Measurements from ENCODE around the gene WDR64.

- TF ChIP-seq EZH2 (IDR thresholded peaks at IDR 0.05; ENCODE audit: borderline replicate concordance, insufficient read depth, low read length, poor library complexity, severe bottlenecking): no peak
- TF ChIP-seq CTCF (IDR thresholded peaks at IDR 0.05; ENCODE audit: poor library complexity, severe bottlenecking): no peak
- no peak for TF ChIP-seq SMC3 (conservative IDR thresholded peaks at IDR 0.05; ENCODE audit: poor library complexity)
- TF ChIP-seq, protein P1, sequence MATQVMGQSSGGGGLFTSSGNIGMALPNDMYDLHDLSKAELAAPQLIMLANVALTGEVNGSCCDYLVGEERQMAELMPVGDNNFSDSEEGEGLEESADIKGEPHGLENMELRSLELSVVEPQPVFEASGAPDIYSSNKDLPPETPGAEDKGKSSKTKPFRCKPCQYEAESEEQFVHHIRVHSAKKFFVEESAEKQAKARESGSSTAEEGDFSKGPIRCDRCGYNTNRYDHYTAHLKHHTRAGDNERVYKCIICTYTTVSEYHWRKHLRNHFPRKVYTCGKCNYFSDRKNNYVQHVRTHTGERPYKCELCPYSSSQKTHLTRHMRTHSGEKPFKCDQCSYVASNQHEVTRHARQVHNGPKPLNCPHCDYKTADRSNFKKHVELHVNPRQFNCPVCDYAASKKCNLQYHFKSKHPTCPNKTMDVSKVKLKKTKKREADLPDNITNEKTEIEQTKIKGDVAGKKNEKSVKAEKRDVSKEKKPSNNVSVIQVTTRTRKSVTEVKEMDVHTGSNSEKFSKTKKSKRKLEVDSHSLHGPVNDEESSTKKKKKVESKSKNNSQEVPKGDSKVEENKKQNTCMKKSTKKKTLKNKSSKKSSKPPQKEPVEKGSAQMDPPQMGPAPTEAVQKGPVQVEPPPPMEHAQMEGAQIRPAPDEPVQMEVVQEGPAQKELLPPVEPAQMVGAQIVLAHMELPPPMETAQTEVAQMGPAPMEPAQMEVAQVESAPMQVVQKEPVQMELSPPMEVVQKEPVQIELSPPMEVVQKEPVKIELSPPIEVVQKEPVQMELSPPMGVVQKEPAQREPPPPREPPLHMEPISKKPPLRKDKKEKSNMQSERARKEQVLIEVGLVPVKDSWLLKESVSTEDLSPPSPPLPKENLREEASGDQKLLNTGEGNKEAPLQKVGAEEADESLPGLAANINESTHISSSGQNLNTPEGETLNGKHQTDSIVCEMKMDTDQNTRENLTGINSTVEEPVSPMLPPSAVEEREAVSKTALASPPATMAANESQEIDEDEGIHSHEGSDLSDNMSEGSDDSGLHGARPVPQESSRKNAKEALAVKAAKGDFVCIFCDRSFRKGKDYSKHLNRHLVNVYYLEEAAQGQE (IDR thresholded peaks at IDR 0.05; ENCODE audit: borderline replicate concordance): no peak
- no peak for TF ChIP-seq RAD21 (conservative IDR thresholded peaks at IDR 0.05)
- no peak for TF ChIP-seq EP300 (conservative IDR thresholded peaks at IDR 0.05; ENCODE audit: poor library complexity, severe bottlenecking)
- TF ChIP-seq POLR2AphosphoS5 (IDR thresholded peaks at IDR 0.05): no peak
These were observed 3.9 kb upstream of the WDR64 start for GRCh38 chr1:241648159-241648558.

All from neural cell (in vitro differentiated cells).